ENCODE measurements around the gene IDH3G. TPM values are rescaled to one million over a fixed set of nuclear protein-coding genes. Genes with fewer than 3 reads are reported as not detected.

Gene IDH3G
- polyA plus RNA-seq, 3 donors: 115 to 201 (median 130) TPM

- TF ChIP-seq CTCF (IDR thresholded peaks at IDR 0.05): no peak
- WGBS (ENCODE audit: insufficient coverage): 0% methylated on average over 31 of the region's 102 CpGs
- Histone ChIP-seq H4K20me1 (ENCODE audit: insufficient read depth, low read length) (no peaks in the 10 kb centered on the region), H2AFZ (ENCODE audit: insufficient read depth, low read depth, low read length, poor library complexity, severe bottlenecking) (no peak overlapping the region), H3K9ac (ENCODE audit: insufficient read depth, low read length, poor library complexity, severe bottlenecking) (no peak overlapping the region), H3K4me3 (replicated peaks in 1 of 3; ENCODE audit: low read depth in 2 of 3, low read length in 3 of 3) (no peak overlapping the region), H3K27ac (ENCODE audit: low read depth in 1 of 2, low read length in 2 of 2) (no peak overlapping the region), H3K4me2 (replicated peaks; ENCODE audit: extremely low read depth, low read length, poor library complexity, severe bottlenecking) (no peak overlapping the region), H3K9me3 (replicated peaks in 1 of 2; ENCODE audit: control insufficient read depth in 1 of 2, insufficient read depth in 1 of 2, low read length in 2 of 2) (peaks cover 0 to 21% of the 10 kb centered on the region in 2 donors), H3K4me1 (ENCODE audit: control insufficient read depth in 1 of 2, insufficient read depth in 2 of 2, low read length in 2 of 2) (no peaks in the 10 kb centered on the region), H3K27me3 (ENCODE audit: control insufficient read depth in 2 of 2, insufficient read depth in 2 of 2, low read length in 2 of 2) (peaks cover 37 to 68% of the 10 kb centered on the region in 2 donors), H3K79me2 (ENCODE audit: insufficient read depth, low read length) (no peaks in the 10 kb centered on the region), H3K36me3 (replicated peaks in 1 of 2; ENCODE audit: control insufficient read depth in 1 of 2, insufficient read depth in 2 of 2, low read length in 2 of 2) (no peaks in the 10 kb centered on the region)
- H3K4me3 Mint-ChIP-seq: peak overlapping the region in 1 of 2 donors; percentile 68
- peaks cover 50 to 71% (median 66%) of the 10 kb centered on the region in 3 donors for H3K27me3 Mint-ChIP-seq (ENCODE audit: low read depth in 3 of 3)
- no peak overlapping the region for H3K27ac Mint-ChIP-seq
- intact Hi-C loops (cut with micrococcal nuclease): no loop called here
- no peaks in the 10 kb centered on the region for H3K36me3 Mint-ChIP-seq
- H3K4me1 Mint-ChIP-seq: no peaks in the 10 kb centered on the region
- peaks cover 0 to 28% (median 20%) of the 10 kb centered on the region in 7 donors for H3K9me3 Mint-ChIP-seq
- no peak for DNase-seq
These were observed 36.7 kb upstream of the IDH3G start for GRCh38 chrX:153830640-153831428.

DNA sequence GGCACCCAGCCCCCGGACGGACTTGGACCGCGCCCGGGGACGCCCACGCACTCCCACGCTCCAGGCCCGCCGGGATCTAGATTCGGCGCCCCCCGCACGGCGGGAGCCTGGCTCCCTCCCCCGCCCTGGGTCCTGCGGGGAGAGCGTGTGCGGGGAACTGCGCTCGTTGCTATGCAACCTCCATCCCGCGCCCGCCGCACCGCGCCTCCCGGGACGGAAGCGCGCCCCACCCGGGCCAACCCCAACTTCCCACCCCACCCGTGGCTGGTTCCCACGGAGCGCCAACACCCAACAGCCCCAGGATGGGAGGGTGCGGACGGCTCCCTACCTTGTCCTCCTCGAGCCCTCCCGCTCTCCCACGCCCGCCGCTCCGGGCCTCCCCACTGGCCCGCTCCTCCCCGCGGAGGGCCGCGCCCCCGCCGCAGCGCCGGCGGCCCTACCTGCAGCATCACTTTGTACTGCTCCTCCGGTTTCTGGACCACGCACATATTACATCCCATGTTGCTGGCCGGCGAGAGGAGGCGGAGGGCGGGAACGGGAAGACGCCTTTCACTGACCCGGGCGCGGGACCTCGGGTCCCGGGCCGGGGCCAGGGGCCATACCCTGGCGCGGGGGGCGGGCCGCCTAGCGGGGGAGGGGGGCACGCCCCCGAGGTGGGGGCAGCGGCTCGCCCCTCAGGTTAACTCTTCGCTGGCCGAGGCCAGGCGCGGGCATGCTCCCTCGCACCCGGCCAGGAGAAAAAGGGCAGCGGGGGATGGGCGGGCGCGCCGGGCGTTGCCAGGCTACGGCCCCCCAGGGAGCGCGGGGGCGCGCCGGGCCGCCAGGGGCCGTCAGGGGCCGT is 35.8 kb upstream of the IDH3G start, which contains the start of gene PDZD4:
TSS of gene PDZD4 (minus strand) at position 746 of the 841 bp plus-strand sequence. CDS start at position 500, 246 bp downstream.
- H3K9me3 Mint-ChIP-seq: peaks cover 0 to 28% (median 20%) of the 10 kb centered on the region in 7 donors
- no peak for DNase-seq
- Histone ChIP-seq H3K4me2 (replicated peaks; ENCODE audit: extremely low read depth, low read length, poor library complexity, severe bottlenecking) (peak within 1 kb of the TSS; percentile 30), H3K4me3 (replicated peaks in 1 of 3; ENCODE audit: low read depth in 2 of 3, low read length in 3 of 3) (peak within 1 kb of the TSS in 1 of 3 experiments; percentile 25), H3K27ac (ENCODE audit: low read depth in 1 of 2, low read length in 2 of 2) (no peak within 1 kb of the TSS), H3K36me3 (replicated peaks in 1 of 2; ENCODE audit: control insufficient read depth in 1 of 2, insufficient read depth in 2 of 2, low read length in 2 of 2) (no peaks in the 10 kb centered on the region), H3K4me1 (ENCODE audit: control insufficient read depth in 1 of 2, insufficient read depth in 2 of 2, low read length in 2 of 2) (no peaks in the 10 kb centered on the region), H3K9ac (ENCODE audit: insufficient read depth, low read length, poor library complexity, severe bottlenecking) (no peak within 1 kb of the TSS), H3K79me2 (ENCODE audit: insufficient read depth, low read length) (no peaks in the 10 kb centered on the region), H3K9me3 (replicated peaks in 1 of 2; ENCODE audit: control insufficient read depth in 1 of 2, insufficient read depth in 1 of 2, low read length in 2 of 2) (peaks cover 0 to 21% of the 10 kb centered on the region in 2 donors), H3K27me3 (ENCODE audit: control insufficient read depth in 2 of 2, insufficient read depth in 2 of 2, low read length in 2 of 2) (peaks cover 44 to 76% of the 10 kb centered on the region in 2 donors), H4K20me1 (ENCODE audit: insufficient read depth, low read length) (no peaks in the 10 kb centered on the region), H2AFZ (ENCODE audit: insufficient read depth, low read depth, low read length, poor library complexity, severe bottlenecking) (no peak within 1 kb of the TSS)
- no peak for TF ChIP-seq CTCF (IDR thresholded peaks at IDR 0.05)
- WGBS (ENCODE audit: insufficient coverage): under 1% methylated on average over 54 of the region's 97 CpGs
- no peaks in the 10 kb centered on the region for H3K36me3 Mint-ChIP-seq
- intact Hi-C loops (cut with micrococcal nuclease): no loop called here
- peaks cover 56 to 78% (median 72%) of the 10 kb centered on the region in 3 donors for H3K27me3 Mint-ChIP-seq (ENCODE audit: low read depth in 3 of 3)
- H3K4me1 Mint-ChIP-seq: peaks cover 1% of the 10 kb centered on the region
- H3K4me3 Mint-ChIP-seq: peak within 1 kb of the TSS in 1 of 2 donors; percentile 68
- no peak within 1 kb of the TSS for H3K27ac Mint-ChIP-seq
